Fibroblast of skin of back (primary cell): ENCODE results near the gene GALNT13. TPM values are rescaled to one million over a fixed set of nuclear protein-coding genes. Genes with fewer than 3 reads are reported as not detected.

Experiments used
- DNase-seq: peaks from one replicate; pipeline ENCODE4 v3.0.0-alpha.2; 2013
- polyA plus RNA-seq, 2 experiments: library from polyadenylated mRNA; unstranded; fragments of 120-200 nt; gene quantifications; one replicate each; pipeline ENCODE4 v1.2.1, GENCODE V29; 2013; ENCODE audit not compliant: insufficient read length in 2 of 2

Gene GALNT13
- polyA plus RNA-seq (2013, experiment 1 of 2; ENCODE audit: insufficient read length), result not detected
- not detected for polyA plus RNA-seq (2013, experiment 2 of 2; ENCODE audit: insufficient read length)

- DNase-seq, result no peak
Measured at GRCh38 chr2:153871231-153872221, at the start of gene GALNT13. Gene GALNT13 (plus strand): TSS chr2:153871922.

DNA sequence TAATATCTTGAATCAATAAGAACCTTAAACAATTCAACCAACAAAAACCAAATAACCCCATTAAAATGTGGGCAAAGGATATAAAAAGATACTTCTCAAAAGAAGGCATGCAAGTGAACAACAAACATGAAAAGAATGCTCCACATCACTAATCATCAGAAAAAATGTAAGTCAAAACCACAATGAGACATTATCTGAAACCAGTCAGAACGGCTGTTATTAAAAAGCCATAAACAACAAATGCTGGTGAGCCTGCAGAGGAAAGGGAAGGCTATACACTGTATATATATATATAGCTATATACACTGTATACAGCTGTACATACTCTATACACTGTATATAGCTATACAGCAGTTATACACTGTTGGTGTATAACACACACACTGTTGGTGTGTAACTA is 47.8 kb upstream of the GALNT13 start:
- no peak for DNase-seq

- no peak for DNase-seq
Measured at GRCh38 chr2:153828335-153828734, 43.4 kb upstream of the GALNT13 start.

GRCh38 chr2:153834662-153835061 is 37.1 kb upstream of the GALNT13 start:
- no peak for DNase-seq

DNA sequence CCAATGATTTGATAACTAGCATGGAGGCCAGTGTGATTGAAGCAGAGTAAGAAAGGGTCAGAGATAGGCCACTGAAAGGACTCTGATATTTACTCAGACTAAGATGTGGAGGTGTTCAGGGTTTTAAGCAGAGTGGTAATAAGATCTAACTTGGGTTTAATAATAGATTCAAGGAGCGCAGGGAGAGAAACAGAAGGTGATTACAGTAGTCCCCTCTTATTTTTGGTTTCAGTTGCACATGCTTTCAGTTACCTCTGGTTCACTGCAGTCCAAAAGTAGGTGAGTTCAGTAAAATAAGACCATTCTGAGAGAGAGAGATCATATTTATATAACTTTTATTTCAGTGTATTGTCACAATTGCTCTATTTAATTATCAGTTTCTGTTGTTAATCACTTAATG is 13.5 kb upstream of the GALNT13 start:
- no peak for DNase-seq

- DNase-seq, result no peak
Measured at GRCh38 chr2:153864022-153864421, 7.7 kb upstream of the GALNT13 start.

DNA sequence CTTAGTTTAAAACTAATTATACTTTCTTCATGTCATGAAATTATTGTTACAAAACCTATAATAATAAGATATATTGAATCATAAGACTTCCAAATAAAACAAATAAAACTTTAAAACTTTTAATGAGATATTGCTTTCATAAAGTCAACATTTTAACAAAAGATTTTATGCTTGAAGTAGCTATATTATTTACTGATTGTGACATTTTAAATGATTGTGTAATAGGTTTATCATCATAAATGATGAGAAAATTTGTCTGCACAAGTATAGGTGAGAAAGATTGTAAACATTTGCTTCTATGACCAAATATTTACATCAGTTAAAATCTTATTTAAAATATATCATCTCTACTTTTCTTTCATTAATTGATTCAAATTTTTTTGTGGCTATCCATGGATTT is 5.1 kb upstream of the GALNT13 start:
- no peak for DNase-seq

- no peak for DNase-seq
Measured at GRCh38 chr2:153870308-153870707, 1.4 kb upstream of the GALNT13 start.

DNA sequence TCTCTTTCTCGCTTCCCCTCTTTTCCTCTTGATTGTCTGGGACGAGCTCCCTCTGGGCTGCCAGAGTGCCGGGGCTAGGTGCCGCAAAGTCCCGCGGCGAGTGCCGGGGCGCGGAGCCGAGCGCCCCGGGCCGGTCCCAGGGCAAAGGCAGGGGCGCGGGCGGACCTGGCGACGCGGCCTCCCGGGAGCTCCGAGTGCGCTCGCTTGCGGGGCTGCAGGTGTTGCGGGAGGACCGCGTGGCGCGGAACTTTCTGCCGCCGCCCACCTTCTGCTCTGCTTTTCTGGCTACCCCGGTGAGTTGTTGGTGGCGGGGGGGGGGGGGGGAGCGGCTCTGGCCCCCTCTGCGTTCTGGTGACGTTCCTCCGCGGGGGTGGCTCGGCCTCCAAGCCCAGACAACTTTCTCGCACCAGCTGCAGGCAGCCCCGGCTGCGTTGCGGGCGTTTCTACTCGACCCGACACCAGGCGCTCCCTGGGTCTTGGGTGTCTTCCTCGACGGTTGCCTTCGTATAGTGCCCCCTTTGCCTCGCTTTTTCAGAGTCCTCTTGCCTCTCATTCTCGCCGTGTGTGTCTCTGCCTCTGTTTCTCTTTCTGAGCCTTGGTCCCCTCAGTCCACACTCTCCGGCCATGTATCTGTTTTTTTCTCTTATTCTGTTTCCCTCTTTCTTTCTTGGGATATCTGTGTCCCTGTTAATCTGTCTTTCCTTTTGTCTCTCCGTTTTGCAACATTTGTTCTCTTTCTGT is 759 bp downstream of the GALNT13 start:
- DNase-seq, result no peak

- no peak for DNase-seq
Measured at GRCh38 chr2:153873052-153874048, 1.6 kb downstream of the GALNT13 start.

- DNase-seq, result no peak
Measured at GRCh38 chr2:153875801-153876466, 4.2 kb downstream of the GALNT13 start.

GRCh38 chr2:153880926-153881325 is 9.2 kb downstream of the GALNT13 start:
- no peak for DNase-seq

DNA sequence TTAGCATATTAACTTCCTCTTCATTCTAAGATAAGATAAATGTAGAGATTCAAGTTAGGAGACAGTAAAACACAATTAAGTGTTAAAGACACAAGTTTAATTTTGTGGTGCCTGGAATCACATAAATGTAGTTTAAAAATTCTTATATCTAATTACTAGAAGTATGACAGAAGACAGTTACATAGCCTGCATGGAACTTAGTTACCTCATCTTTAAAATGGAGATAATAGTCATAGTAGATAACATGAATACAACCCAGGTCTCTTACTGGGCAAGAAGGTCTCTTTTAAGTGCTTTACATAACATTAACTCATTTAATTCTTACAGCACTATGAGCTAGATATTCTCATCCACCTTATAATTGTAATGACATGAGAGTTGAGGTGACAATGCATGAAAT is 15.1 kb downstream of the GALNT13 start:
- DNase-seq, result no peak

DNA sequence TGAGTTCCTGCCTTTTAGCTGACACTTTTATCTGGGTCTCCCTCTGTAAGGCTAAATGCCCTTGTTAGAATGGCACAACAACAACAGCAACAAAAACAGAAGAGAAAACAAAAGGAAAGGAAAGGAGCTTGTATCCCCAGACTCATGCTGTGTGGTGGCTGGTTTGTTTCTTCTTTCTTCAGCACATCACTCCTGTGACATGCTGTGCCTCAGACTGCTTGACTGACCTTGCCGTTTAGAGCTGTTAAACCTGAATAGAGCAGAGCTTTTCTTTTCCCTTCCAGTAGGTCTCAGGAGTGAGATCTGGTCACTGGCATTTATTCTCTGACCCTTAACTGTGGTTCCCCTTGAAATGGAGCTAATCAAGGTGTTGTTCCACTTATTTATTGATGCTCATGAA is 18.9 kb downstream of the GALNT13 start:
- DNase-seq, result no peak

- no peak for DNase-seq
Measured at GRCh38 chr2:153891051-153891450, 19.3 kb downstream of the GALNT13 start.

DNA sequence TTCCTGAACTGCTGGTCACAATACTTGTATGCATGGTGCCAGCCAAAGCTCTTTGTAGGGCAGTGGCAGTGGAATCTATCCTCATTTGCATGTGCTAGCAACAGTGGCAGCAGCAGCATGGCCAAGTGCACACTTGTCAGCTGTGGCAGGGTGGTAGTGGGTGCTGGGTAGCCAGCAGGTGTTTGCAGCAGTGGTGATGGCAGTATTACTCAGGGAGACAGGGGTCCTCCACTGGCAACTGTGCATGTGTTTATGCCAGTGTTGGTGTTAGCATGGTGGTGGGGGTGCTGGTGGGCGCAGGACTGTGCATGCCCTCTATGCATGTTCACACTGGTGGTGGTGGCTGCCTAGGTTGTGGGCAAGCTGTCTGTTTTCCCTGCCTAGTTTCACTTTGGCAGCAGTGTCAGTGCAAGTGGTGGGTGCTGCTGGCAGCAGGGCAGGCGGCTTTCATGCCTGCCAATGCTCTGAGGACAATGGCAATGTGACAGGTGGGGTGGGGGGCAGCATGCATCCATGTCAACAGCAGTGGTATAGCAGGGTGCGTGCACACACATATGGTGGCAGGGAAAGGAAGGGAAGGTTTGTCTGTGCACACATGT is 41.2 kb downstream of the GALNT13 start:
- no peak for DNase-seq

- DNase-seq, result no peak
Measured at GRCh38 chr2:153917570-153917969, 45.8 kb downstream of the GALNT13 start.

- no peak for DNase-seq
Measured at GRCh38 chr2:153935511-153935910, 63.8 kb downstream of the GALNT13 start.

GRCh38 chr2:153939124-153939796 is 67.5 kb downstream of the GALNT13 start:
- no peak for DNase-seq

- peak; percentile 2 for DNase-seq
Measured at GRCh38 chr2:153940511-153940910, 68.8 kb downstream of the GALNT13 start.

- no peak for DNase-seq
Measured at GRCh38 chr2:153944800-153945199, 73.1 kb downstream of the GALNT13 start.
